Gastroesophageal sphincter (tissue), 4 donors: ENCODE measurements around the gene MMADHC. TPM values are rescaled to one million over a fixed set of nuclear protein-coding genes. Genes with fewer than 3 reads are reported as not detected.

ENCODE experiments used
- ATAC-seq: fragments of 150-250 bp; one replicate; pipeline ENCODE4 v1.9.1; 2016; ENCODE audit warnings: mild to moderate bottlenecking, moderate library complexity
- H3K27ac ChIP-seq, 4 donors: fragments of 200-600 bp; sonication (generic) in 3 of 4; 1 replicate in 3 of 4; 2 replicates in 1 of 4; pipeline ENCODE4 v1.5.1; 2016 to 2019
- H3K27me3 ChIP-seq: fragments of 200-600 bp; sonication (generic); one replicate; pipeline ENCODE4 v1.5.1; 2019
- H3K36me3 ChIP-seq, 2 donors: fragments of 200-600 bp; sonication (generic); one replicate each; pipeline ENCODE4 v1.5.1; 2019; ENCODE audit warnings: control low read depth in 1 of 2
- H3K4me1 ChIP-seq, 3 donors: fragments of 200-600 bp; sonication (generic); 1 replicate in 2 of 3; 2 replicates in 1 of 3; pipeline ENCODE4 v1.5.1; 2016 to 2019; ENCODE audit warnings: control low read depth in 2 of 3
- H3K4me3 ChIP-seq, 2 donors: fragments of 200-600 bp; sonication (generic); one replicate each; pipeline ENCODE4 v1.5.1; 2019; ENCODE audit warnings: mild to moderate bottlenecking in 1 of 2, moderate library complexity in 1 of 2
- H3K9me3 ChIP-seq, 3 donors: fragments of 200-600 bp; sonication (generic); one replicate each; pipeline ENCODE4 v1.5.1; 2017 to 2019; ENCODE audit warnings: control low read depth in 2 of 3
- EP300 ChIP-seq: sonication (generic); formaldehyde crosslinking; IDR thresholded peaks from one replicate; pipeline ENCODE4 v1.6.1; 2017; ENCODE audit warnings: antibody characterized with exemption, mild to moderate bottlenecking
- POLR2A ChIP-seq, 2 donors: fragments of 450-650 bp; IDR thresholded peaks; one replicate each; pipeline ENCODE4 v1.6.1; 2017; ENCODE audit warnings: antibody characterized with exemption in 2 of 2, mild to moderate bottlenecking in 2 of 2, moderate library complexity in 1 of 2
- POLR2AphosphoS5 ChIP-seq: sonication (generic); formaldehyde crosslinking; IDR thresholded peaks from one replicate; pipeline ENCODE4 v1.6.1; 2017; ENCODE audit warnings: antibody characterized with exemption
- WGBS, 2 donors: methylation state at CpG; one replicate each; pipeline ENCODE4 v1.1.5; 2018; ENCODE audit warnings: low coverage in 1 of 2; 5-methylcytosine and 5-hydroxymethylcytosine counted together
- total RNA-seq, 4 donors: library from RNA; depleted of rRNA; stranded (reverse); fragments of >200 nt; gene quantifications; one replicate each; pipeline ENCODE4 v1.1.0, GENCODE V29; 2016
- TF ChIP-seq, protein P1 (sequence below), 4 experiments: fragments of 200-600 bp in 2 of 4; fragments of 450-650 bp in 2 of 4; sonication (generic) in 1 of 4; IDR thresholded peaks; one replicate each; pipeline ENCODE4 v1.5.1; 2017 to 2019; ENCODE audit warnings: antibody characterized with exemption in 4 of 4, mild to moderate bottlenecking in 2 of 4, moderate library complexity in 2 of 4

MMADHC gene
- 100 to 1,000 TPM; 102 to 226 (median 152) TPM for total RNA-seq

DNA sequence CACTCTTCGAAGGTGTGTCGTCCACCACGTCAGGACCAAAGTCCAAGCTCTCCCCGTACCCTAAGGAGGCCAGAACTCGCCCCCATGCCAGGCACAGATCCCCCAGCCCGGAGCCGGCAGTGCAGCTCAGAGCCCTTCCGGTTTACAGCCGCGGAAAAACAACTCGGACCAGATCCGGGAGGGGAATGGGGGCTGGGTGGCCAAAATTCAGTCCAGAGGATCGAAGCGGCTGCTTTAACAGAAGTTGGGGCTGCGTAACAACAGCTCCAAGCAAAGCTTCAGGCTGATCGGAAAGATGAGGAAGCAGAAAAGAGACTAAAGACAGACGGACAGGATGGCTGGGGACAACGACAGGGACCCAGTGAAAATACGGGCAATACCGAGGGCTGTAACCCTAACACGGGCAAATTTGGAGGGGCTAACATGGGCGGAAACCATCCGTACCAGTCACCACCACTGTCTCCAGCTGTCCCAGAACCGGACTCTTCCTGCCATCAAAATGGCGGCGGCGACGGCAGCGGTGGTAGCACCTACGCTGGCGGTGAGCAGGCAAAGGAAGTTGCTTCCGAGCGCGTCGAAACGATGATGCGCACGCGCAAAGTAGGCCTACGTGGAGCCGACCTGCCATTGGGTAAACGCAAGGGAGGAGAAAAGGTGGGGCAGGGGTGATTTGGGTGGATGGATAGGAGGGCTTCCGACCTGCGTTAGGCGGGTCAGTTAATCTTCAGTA is at the start of gene MMADHC:
Gene MMADHC, minus strand, starts transcription at position 556 of the 730 bp plus-strand sequence. CDS start 678 bp downstream, outside the sequence.
- Histone ChIP-seq H3K27me3 (no peaks in the 10 kb centered on the region), H3K4me3 (peak within 1 kb of the TSS; percentile 73 to 74), H3K27ac (peak within 1 kb of the TSS; percentile 91 to 95 (median 93)), H3K36me3 (no peaks in the 10 kb centered on the region), H3K9me3 (no peaks in the 10 kb centered on the region), H3K4me1 (peaks cover 5 to 44% (median 18%) of the 10 kb centered on the region in 3 donors)
- TF ChIP-seq POLR2AphosphoS5 (peak; percentile 97), POLR2A (IDR thresholded peaks at IDR 0.05) (peak; percentile 67 to 78), EP300 (no peak)
- TF ChIP-seq, protein P1, sequence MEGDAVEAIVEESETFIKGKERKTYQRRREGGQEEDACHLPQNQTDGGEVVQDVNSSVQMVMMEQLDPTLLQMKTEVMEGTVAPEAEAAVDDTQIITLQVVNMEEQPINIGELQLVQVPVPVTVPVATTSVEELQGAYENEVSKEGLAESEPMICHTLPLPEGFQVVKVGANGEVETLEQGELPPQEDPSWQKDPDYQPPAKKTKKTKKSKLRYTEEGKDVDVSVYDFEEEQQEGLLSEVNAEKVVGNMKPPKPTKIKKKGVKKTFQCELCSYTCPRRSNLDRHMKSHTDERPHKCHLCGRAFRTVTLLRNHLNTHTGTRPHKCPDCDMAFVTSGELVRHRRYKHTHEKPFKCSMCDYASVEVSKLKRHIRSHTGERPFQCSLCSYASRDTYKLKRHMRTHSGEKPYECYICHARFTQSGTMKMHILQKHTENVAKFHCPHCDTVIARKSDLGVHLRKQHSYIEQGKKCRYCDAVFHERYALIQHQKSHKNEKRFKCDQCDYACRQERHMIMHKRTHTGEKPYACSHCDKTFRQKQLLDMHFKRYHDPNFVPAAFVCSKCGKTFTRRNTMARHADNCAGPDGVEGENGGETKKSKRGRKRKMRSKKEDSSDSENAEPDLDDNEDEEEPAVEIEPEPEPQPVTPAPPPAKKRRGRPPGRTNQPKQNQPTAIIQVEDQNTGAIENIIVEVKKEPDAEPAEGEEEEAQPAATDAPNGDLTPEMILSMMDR (IDR thresholded peaks at IDR 0.05), result no peak
- WGBS, 2 donors, result 0 to 1% methylated on average over 18 to 24 of the region's 45 CpGs
- ATAC-seq, result peak; percentile 99

DNA sequence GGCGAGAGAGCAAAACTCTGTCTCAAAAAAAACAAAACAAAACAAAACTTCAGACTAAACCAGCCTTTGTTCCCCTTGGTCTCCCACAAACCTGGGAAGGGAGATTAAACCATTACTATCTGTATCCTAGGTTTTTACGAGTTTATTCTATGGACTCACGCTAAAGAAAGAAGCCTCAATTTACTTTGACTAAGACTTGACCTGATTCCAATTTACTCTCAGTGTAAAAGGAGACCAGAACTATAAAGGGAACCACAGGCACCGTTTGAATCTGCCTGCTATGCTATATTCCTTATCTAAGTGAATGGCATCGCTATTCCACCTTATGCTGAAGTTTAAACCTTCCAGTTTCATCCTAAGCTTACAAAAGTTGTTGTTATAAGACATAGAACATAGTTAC is 46.5 kb upstream of the MMADHC start:
- TF ChIP-seq POLR2A (IDR thresholded peaks at IDR 0.05), result no peak
- no peak for TF ChIP-seq POLR2AphosphoS5
- TF ChIP-seq, protein P1 (IDR thresholded peaks at IDR 0.05), result no peak
- TF ChIP-seq EP300, result no peak
- Histone ChIP-seq H3K36me3 (no peaks in the 10 kb centered on the region), H3K4me1 (no peaks in the 10 kb centered on the region), H3K27me3 (no peaks in the 10 kb centered on the region), H3K4me3 (no peak overlapping the region), H3K9me3 (no peaks in the 10 kb centered on the region), H3K27ac (no peak overlapping the region)
- ATAC-seq, result no peak
- WGBS, 2 donors, result 76 to 79% methylated on average over 5 of the region's 5 CpGs

DNA sequence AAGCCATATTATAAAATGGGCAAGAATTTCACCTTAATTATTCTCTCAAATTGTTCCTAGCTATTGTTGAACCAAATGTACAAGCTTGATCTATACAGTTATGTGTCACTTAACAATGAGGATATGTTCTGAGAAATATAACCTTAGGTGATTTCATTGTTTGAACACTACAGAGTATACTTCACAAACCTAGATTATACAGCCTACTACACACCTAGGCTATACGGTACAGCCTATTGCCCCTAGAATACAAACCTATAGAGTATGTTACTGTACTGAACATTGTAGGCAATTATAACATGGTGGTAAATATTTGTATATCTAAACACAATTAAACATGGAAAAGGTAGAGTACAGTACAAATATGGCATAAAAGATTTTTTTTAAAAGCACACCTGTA is 42.9 kb upstream of the MMADHC start:
- TF ChIP-seq POLR2AphosphoS5 (no peak), EP300 (no peak), POLR2A (IDR thresholded peaks at IDR 0.05) (no peak)
- TF ChIP-seq, protein P1 (IDR thresholded peaks at IDR 0.05), result no peak
- no peaks in the 10 kb centered on the region for H3K9me3 ChIP-seq
- H3K4me1 ChIP-seq, result no peaks in the 10 kb centered on the region
- H3K36me3 ChIP-seq, result no peaks in the 10 kb centered on the region
- no peak for ATAC-seq
- H3K27me3 ChIP-seq, result no peaks in the 10 kb centered on the region
- 100% methylated on average over 1 of the region's 1 CpG for WGBS, 2 donors
- no peak overlapping the region for H3K4me3 ChIP-seq
- no peak overlapping the region for H3K27ac ChIP-seq

DNA sequence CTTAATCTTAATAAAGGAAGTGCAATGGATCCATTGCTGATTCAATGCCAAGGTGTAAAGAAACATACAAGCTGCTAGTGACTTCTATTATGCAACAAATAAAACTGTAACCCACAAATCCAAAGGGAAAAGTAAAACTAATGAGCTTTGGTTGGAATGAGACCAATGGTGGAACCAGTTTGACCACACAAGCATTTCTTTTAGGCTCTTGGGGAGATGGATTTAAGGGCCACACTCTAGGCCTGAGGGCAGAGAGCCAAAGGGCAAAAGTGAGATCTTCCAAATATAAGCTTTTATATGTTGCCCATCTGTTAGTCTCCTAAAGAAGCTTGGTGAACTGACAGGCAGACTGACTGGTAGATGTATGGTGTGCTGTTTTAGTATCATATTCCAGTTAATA is 41.5 kb upstream of the MMADHC start:
- TF ChIP-seq POLR2AphosphoS5 (no peak), POLR2A (IDR thresholded peaks at IDR 0.05) (no peak), EP300 (no peak)
- TF ChIP-seq, protein P1 (IDR thresholded peaks at IDR 0.05), result no peak
- Histone ChIP-seq H3K4me3 (no peak overlapping the region), H3K27ac (no peak overlapping the region), H3K4me1 (no peaks in the 10 kb centered on the region), H3K9me3 (no peaks in the 10 kb centered on the region), H3K36me3 (no peaks in the 10 kb centered on the region), H3K27me3 (no peaks in the 10 kb centered on the region)
- ATAC-seq, result no peak
